Sigmoid colon (tissue), 4 donors: ENCODE results near the gene CTDP1.

Experiments
- POLR2AphosphoS5 ChIP-seq, 4 donors: sonication (generic); formaldehyde crosslinking; IDR thresholded peaks; one replicate each; pipeline ENCODE4 v1.6.1; 2017; ENCODE audit warnings: antibody characterized with exemption in 4 of 4
- TF ChIP-seq, protein P1 (sequence below), 4 experiments: fragments of 450-650 bp in 3 of 4; fragments of 200-600 bp in 1 of 4; IDR thresholded peaks; one replicate each; pipeline ENCODE4 v1.5.1; 2016 to 2019; ENCODE audit warnings: antibody characterized with exemption in 4 of 4, mild to moderate bottlenecking in 3 of 4, moderate library complexity in 2 of 4

DNA sequence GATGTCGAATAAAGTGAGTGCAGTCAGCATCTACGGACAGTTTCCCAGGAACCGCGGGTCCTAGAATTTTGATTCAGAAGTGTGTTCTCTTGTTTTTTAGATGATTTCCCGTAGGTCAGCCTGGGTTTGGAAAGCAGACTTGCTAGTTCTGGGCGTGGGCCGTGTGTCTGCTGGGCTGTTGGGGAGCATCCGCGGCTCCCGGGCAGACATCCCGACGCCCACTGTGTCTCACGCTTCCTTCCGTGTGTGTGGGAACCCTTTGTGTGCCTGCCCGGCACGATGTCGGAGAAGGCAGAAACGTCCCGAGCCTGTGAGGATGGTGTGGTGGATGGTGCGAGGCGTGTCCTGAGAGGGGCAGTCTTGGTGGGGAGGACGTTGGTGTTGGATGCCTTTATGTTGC, 18.4 kb downstream of the CTDP1 start:
- TF ChIP-seq, protein P1, sequence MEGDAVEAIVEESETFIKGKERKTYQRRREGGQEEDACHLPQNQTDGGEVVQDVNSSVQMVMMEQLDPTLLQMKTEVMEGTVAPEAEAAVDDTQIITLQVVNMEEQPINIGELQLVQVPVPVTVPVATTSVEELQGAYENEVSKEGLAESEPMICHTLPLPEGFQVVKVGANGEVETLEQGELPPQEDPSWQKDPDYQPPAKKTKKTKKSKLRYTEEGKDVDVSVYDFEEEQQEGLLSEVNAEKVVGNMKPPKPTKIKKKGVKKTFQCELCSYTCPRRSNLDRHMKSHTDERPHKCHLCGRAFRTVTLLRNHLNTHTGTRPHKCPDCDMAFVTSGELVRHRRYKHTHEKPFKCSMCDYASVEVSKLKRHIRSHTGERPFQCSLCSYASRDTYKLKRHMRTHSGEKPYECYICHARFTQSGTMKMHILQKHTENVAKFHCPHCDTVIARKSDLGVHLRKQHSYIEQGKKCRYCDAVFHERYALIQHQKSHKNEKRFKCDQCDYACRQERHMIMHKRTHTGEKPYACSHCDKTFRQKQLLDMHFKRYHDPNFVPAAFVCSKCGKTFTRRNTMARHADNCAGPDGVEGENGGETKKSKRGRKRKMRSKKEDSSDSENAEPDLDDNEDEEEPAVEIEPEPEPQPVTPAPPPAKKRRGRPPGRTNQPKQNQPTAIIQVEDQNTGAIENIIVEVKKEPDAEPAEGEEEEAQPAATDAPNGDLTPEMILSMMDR (IDR thresholded peaks at IDR 0.05): no peak
- no peak for TF ChIP-seq POLR2AphosphoS5 (IDR thresholded peaks at IDR 0.05)
